Lung (tissue), 5 donors: ENCODE results near the gene SLCO1B3. TPM values are rescaled to one million over a fixed set of nuclear protein-coding genes. Genes with fewer than 3 reads are reported as not detected.

Experiments used
- polyA plus RNA-seq, 2 donors: library from polyadenylated mRNA; stranded (reverse); fragments of 200-250 nt; gene quantifications; one replicate each; pipeline ENCODE4 v1.2.1, GENCODE V29; 2013
- small RNA-seq: library from RNA; depleted of rRNA; stranded (forward); fragments of <200 nt; gene quantifications from one replicate; pipeline ENCODE3, GENCODE V24; 2014; ENCODE audit warnings: low replicate concordance
- total RNA-seq, 2 donors: library from RNA; depleted of rRNA in 1 of 2; stranded (reverse); fragments of >200 nt in 1 of 2; gene quantifications; one replicate each; pipeline ENCODE4 v1.2.1, GENCODE V29; 2014 to 2021
- donor health status: Bipolar disorder and iron deficiency.
- donor health status: healthy.
- donor health status: DM: yes; HTN: yes; CAD: no.

Gene SLCO1B3
- total and polyA plus RNA-seq, 4 donors = 0.02 to 0.12 (median 0.09) TPM; not detected in 1

Small RNA genes lying within 50 kb of the gene (small RNA-seq; reads per million reads assigned to genes)
- not detected for gene AC011604.1

Other genes starting within 250 kb of the SLCO1B3 start
- gene SLCO1C1, start 115.4 kb upstream of the SLCO1B3 start, total RNA-seq = 1 to 10 TPM in 1 of 2 donors, not detected in 1; 2.2 TPM
- gene SLCO1C1, start 115.4 kb upstream of the SLCO1B3 start, polyA plus RNA-seq = under 1 TPM; 0.04 to 0.05 TPM